ENCODE measurements around the gene MYO7B. TPM values are rescaled to one million over a fixed set of nuclear protein-coding genes. Genes with fewer than 3 reads are reported as not detected.

Gene MYO7B
- total RNA-seq, 2 experiments from 2014 or later, result 3.3 TPM; not detected in 1

- Histone ChIP-seq H3K79me2 (ENCODE audit: insufficient read depth, low read depth, low read length) (no peaks in the 10 kb centered on the region), H3K27ac (ENCODE audit: low read depth, low read length, poor library complexity, severe bottlenecking) (no peak within 1 kb of the TSS), H3K4me2 (ENCODE audit: low read length) (no peak within 1 kb of the TSS), H4K20me1 (ENCODE audit: insufficient read depth, low read length) (no peaks in the 10 kb centered on the region), H3K36me3 (ENCODE audit: insufficient read depth, low read length) (no peaks in the 10 kb centered on the region), H3K9me2 (ENCODE audit: insufficient read depth, low read length) (no peaks in the 10 kb centered on the region), H3K9me3 (ENCODE audit: low read length) (no peaks in the 10 kb centered on the region), H2AFZ (ENCODE audit: low read length) (no peak within 1 kb of the TSS), H3K4me3 (ENCODE audit: low read depth, low read length, poor library complexity, severe bottlenecking) (no peak within 1 kb of the TSS), H3K4me1 (ENCODE audit: insufficient read depth, low read length, poor library complexity, severe bottlenecking) (no peaks in the 10 kb centered on the region)
- CTCF ChIA-PET (ENCODE audit: unreplicated experiment), result no interaction called here
- no peak for DNase-seq (ENCODE audit: low spot score)
- POLR2A ChIA-PET, result interaction anchor here (0.6 to 1.3 kb wide), 2 partner anchors 22 to 611 kb away, joined by 3 read pairs; no protein-coding TSS in a partner anchor
- no peak for TF ChIP-seq EZH2phosphoT487 (IDR thresholded peaks at IDR 0.05; ENCODE audit: borderline replicate concordance, low read depth, low read length)
- BruUV-seq (replicated peaks), result no TSS peak
- intact Hi-C loops (cut with micrococcal nuclease; ENCODE audit: unreplicated experiment), result no loop called here
Observed at GRCh38 chr2:127675331-127676261, 140.1 kb downstream of the MYO7B start, which contains the start of gene LIMS2. TSS of gene LIMS2 (minus strand) at chr2:127675530. CDS start at chr2:127675024, 506 bp downstream.

GRCh38 chr2:127676906-127677305 lies 141.4 kb downstream of the MYO7B start:
- Histone ChIP-seq H2AFZ (ENCODE audit: low read length) (no peak overlapping the region), H3K9me3 (ENCODE audit: low read length) (no peaks in the 10 kb centered on the region), H3K4me3 (ENCODE audit: low read depth, low read length, poor library complexity, severe bottlenecking) (no peak overlapping the region), H3K4me2 (ENCODE audit: low read length) (no peak overlapping the region), H3K9me2 (ENCODE audit: insufficient read depth, low read length) (no peaks in the 10 kb centered on the region), H3K4me1 (ENCODE audit: insufficient read depth, low read length, poor library complexity, severe bottlenecking) (no peaks in the 10 kb centered on the region), H3K79me2 (ENCODE audit: insufficient read depth, low read depth, low read length) (no peaks in the 10 kb centered on the region), H4K20me1 (ENCODE audit: insufficient read depth, low read length) (no peaks in the 10 kb centered on the region), H3K27ac (ENCODE audit: low read depth, low read length, poor library complexity, severe bottlenecking) (no peak overlapping the region), H3K36me3 (ENCODE audit: insufficient read depth, low read length) (no peaks in the 10 kb centered on the region)
- CTCF ChIA-PET (ENCODE audit: unreplicated experiment), result no interaction called here
- intact Hi-C loops (cut with micrococcal nuclease; ENCODE audit: unreplicated experiment), result no loop called here
- TF ChIP-seq EZH2phosphoT487 (IDR thresholded peaks at IDR 0.05; ENCODE audit: borderline replicate concordance, low read depth, low read length) (no peak), CTCF (conservative IDR thresholded peaks at IDR 0.05; ENCODE audit: low read length) (no peak)
- POLR2A ChIA-PET, result interaction anchor here (0.5 to 1.3 kb wide), 2 partner anchors 23 to 53 kb away, joined by 3 read pairs; no protein-coding TSS in a partner anchor
- no TSS peak for BruUV-seq (replicated peaks)
- DNase-seq (ENCODE audit: low spot score), result no peak

- BruUV-seq (replicated peaks), result no TSS peak
- Histone ChIP-seq H3K4me3 (ENCODE audit: low read depth, low read length, poor library complexity, severe bottlenecking) (no peak overlapping the region), H3K79me2 (ENCODE audit: insufficient read depth, low read depth, low read length) (no peaks in the 10 kb centered on the region), H3K4me2 (ENCODE audit: low read length) (no peak overlapping the region), H3K27ac (ENCODE audit: low read depth, low read length, poor library complexity, severe bottlenecking) (no peak overlapping the region), H3K4me1 (ENCODE audit: insufficient read depth, low read length, poor library complexity, severe bottlenecking) (no peaks in the 10 kb centered on the region), H3K9me2 (ENCODE audit: insufficient read depth, low read length) (no peaks in the 10 kb centered on the region), H2AFZ (ENCODE audit: low read length) (no peak overlapping the region), H3K9me3 (ENCODE audit: low read length) (no peaks in the 10 kb centered on the region), H4K20me1 (ENCODE audit: insufficient read depth, low read length) (no peaks in the 10 kb centered on the region), H3K36me3 (ENCODE audit: insufficient read depth, low read length) (no peaks in the 10 kb centered on the region)
- DNase-seq (ENCODE audit: low spot score), result no peak
- TF ChIP-seq EZH2phosphoT487 (IDR thresholded peaks at IDR 0.05; ENCODE audit: borderline replicate concordance, low read depth, low read length) (no peak), CTCF (conservative IDR thresholded peaks at IDR 0.05; ENCODE audit: low read length) (no peak)
- ChIA-PET CTCF (ENCODE audit: unreplicated experiment) (no interaction called here), POLR2A (no interaction called here)
- intact Hi-C loops (cut with micrococcal nuclease; ENCODE audit: unreplicated experiment), result no loop called here
Observed at GRCh38 chr2:127678531-127678930, 143.0 kb downstream of the MYO7B start.
